Heart left ventricle (tissue), 13 donors: ENCODE data around the gene BCAS4.

Experiments
- CTCF ChIP-seq, 12 donors: fragments of 200-600 bp; sonication (generic) in 4 of 12; IDR thresholded peaks; one replicate each; pipeline versions ENCODE4 v1.5.0 to v1.8.0; 2018 to 2022; ENCODE audit warnings: antibody characterized with exemption in 12 of 12, mild to moderate bottlenecking in 5 of 12
- POLR2A ChIP-seq, 2 donors: fragments of 450-650 bp; IDR thresholded peaks; one replicate each; pipeline ENCODE4 v1.6.1; 2017; ENCODE audit warnings: antibody characterized with exemption in 2 of 2, mild to moderate bottlenecking in 2 of 2, moderate library complexity in 2 of 2
- donor health status: ischemic (EF 13 %, LVEDD 7.1; RV severe dilation, severe dysfunction).
- donor health status: DM: no; HTN: yes; CAD: no.
- donor health status: DM: no; HTN: no; CAD: no.
- donor health status: ischemic (EF 25% LVEDD 6.9; RV normal size, moderate dysfunction).
- donor health status: ischemic (EF 25% LVEDD 5.7; RV mildly dilated, moderate dysfunction).
- donor health status: ischemic (EF 35%, LVEDD 5.7; RV mildly dilated, moderate dysfunction).
- donor health status: nonischemic (EF 11% LVEDD 7.7; RV severe dilation, severe dysfunction).
- donor health status: DM: yes; HTN: yes; CAD: no.
- donor health status: PGD.
- donor health status: ischemic (EF 29% LVEDD 5.4; RV normal size, mild dysfunction).
- donor health status: nonischemic (EF 23%, LVEDD 6.1; RV moderate dilation, normal function).

- no peak for TF ChIP-seq CTCF (IDR thresholded peaks at IDR 0.05)
- TF ChIP-seq POLR2A (IDR thresholded peaks at IDR 0.05) = no peak
Measured at GRCh38 chr20:50861012-50861411, 66.2 kb downstream of the BCAS4 start.
